ENCODE measurements around the gene PABPN1. TPM values are rescaled to one million over a fixed set of nuclear protein-coding genes. Genes with fewer than 3 reads are reported as not detected.

PABPN1 gene
- total and polyA plus RNA-seq, 8 donors, result 32.6 to 166 (median 53.4) TPM

GRCh38 chr14:23294734-23295561 lies 26.3 kb upstream of the PABPN1 start:
- Histone ChIP-seq H3K9me3 (no peaks in the 10 kb centered on the region), H3K27me3 (no peaks in the 10 kb centered on the region), H3K4me1 (peaks cover 0 to 6% (median 0%) of the 10 kb centered on the region in 3 donors), H3K36me3 (no peaks in the 10 kb centered on the region), H3K4me3 (peak overlapping the region in 1 of 4 donors; percentile 18), H3K27ac (no peak overlapping the region)
- TF ChIP-seq, protein P1, sequence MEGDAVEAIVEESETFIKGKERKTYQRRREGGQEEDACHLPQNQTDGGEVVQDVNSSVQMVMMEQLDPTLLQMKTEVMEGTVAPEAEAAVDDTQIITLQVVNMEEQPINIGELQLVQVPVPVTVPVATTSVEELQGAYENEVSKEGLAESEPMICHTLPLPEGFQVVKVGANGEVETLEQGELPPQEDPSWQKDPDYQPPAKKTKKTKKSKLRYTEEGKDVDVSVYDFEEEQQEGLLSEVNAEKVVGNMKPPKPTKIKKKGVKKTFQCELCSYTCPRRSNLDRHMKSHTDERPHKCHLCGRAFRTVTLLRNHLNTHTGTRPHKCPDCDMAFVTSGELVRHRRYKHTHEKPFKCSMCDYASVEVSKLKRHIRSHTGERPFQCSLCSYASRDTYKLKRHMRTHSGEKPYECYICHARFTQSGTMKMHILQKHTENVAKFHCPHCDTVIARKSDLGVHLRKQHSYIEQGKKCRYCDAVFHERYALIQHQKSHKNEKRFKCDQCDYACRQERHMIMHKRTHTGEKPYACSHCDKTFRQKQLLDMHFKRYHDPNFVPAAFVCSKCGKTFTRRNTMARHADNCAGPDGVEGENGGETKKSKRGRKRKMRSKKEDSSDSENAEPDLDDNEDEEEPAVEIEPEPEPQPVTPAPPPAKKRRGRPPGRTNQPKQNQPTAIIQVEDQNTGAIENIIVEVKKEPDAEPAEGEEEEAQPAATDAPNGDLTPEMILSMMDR (IDR thresholded peaks at IDR 0.05), result peak; percentile 80 to 83 (median 82)
- peak in 2 of 6 donors; percentile 50 to 56 for DNase-seq
- intact Hi-C loops (cut with DNase I), result no loop called here
- 23 to 25% methylated on average over 24 of the region's 24 CpGs for WGBS, 2 donors
- FAIRE-seq, result no peak
- ATAC-seq, result peak; percentile 84 to 90 (median 86)

DNA sequence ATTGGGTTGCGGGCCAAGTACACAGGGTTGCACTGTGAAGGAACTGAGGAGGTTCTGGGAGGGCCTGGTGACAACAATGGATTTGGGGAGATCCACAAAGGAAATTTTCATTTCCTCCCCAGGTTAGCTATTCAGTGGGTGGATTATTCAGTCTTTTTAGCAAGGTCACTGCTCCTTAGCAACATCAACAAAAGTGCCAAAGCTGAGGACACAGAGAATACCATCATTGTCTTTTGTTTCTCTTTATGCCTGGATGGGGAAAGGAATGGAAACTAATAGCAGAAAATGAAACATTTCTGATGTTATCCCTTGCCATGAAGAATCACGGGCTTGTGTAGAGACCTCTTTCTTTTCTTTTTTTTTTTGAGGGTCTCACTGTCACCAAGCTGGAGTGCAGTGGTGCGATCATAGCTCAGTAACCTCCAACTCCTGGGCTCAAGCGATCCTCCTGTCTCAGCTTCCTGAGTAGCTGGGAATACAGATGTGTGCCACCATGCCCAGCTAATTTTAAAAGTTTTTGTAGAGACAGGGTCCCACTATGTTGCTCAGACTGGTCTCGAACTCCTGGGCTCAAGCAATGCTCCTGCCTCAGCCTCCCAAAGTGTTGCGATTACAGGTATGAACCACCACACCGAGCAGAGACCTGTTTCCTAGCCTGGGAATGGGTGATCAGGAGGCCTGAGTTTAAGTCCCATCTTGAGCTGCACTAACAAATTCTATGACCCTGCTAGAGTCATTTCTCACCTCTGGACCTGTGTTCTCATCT lies 25.1 kb upstream of the PABPN1 start:
- no peak for ATAC-seq
- FAIRE-seq, result no peak
- no peak overlapping the region for H3K4me3 ChIP-seq
- no peaks in the 10 kb centered on the region for H3K36me3 ChIP-seq
- H3K27me3 ChIP-seq, result no peaks in the 10 kb centered on the region
- H3K4me1 ChIP-seq, result peaks cover 0 to 10% (median 0%) of the 10 kb centered on the region in 3 donors
- H3K27ac ChIP-seq, result no peak overlapping the region
- TF ChIP-seq, protein P1 (IDR thresholded peaks at IDR 0.05), result no peak
- H3K9me3 ChIP-seq, result no peaks in the 10 kb centered on the region
- 88 to 93% methylated on average over 7 of the region's 7 CpGs for WGBS, 2 donors
- intact Hi-C loops (cut with DNase I), result no loop called here
- no peak for DNase-seq

GRCh38 chr14:23297096-23297495 lies 24.2 kb upstream of the PABPN1 start:
- no peaks in the 10 kb centered on the region for H3K9me3 ChIP-seq
- H3K4me3 ChIP-seq, result no peak overlapping the region
- ATAC-seq (no peak), DNase-seq (no peak), FAIRE-seq (no peak)
- no peaks in the 10 kb centered on the region for H3K27me3 ChIP-seq
- 80 to 85% methylated on average over 7 of the region's 7 CpGs for WGBS, 2 donors
- intact Hi-C loops (cut with DNase I), result no loop called here
- H3K36me3 ChIP-seq, result no peaks in the 10 kb centered on the region
- peaks cover 0 to 10% (median 0%) of the 10 kb centered on the region in 3 donors for H3K4me1 ChIP-seq
- TF ChIP-seq, protein P1 (IDR thresholded peaks at IDR 0.05), result no peak
- no peak overlapping the region for H3K27ac ChIP-seq

- DNase-seq, result no peak
- Histone ChIP-seq H3K27ac (no peak overlapping the region), H3K27me3 (no peaks in the 10 kb centered on the region), H3K4me1 (peaks cover 0 to 10% (median 0%) of the 10 kb centered on the region in 3 donors), H3K4me3 (no peak overlapping the region), H3K36me3 (no peaks in the 10 kb centered on the region), H3K9me3 (no peaks in the 10 kb centered on the region)
- intact Hi-C loops (cut with DNase I), result no loop called here
- ATAC-seq, result no peak
- TF ChIP-seq, protein P1 (IDR thresholded peaks at IDR 0.05), result no peak
- 76 to 85% methylated on average over 7 of the region's 7 CpGs for WGBS, 2 donors
- FAIRE-seq, result no peak
Observed at GRCh38 chr14:23297611-23298277, 23.5 kb upstream of the PABPN1 start.
